Measurements from ENCODE around the gene HMCN1.
A peak's percentile ranks its signal among the peaks of the same experiment; 100 is the strongest.
"Not testable (repeated sequence)": the region's sequence is repeated elsewhere in the genome, so short reads cannot be mapped to it uniquely, and the experiment has no call there.

HMCN1 gene

GRCh38 chr1:185783860-185784259, 49.7 kb downstream of the HMCN1 start:
- H3K27me3 ChIP-seq (ENCODE audit: control insufficient read depth in 1 of 2, insufficient read depth in 1 of 2, low read length in 2 of 2); H2BK15ac ChIP-seq (ENCODE audit: low read depth, poor library complexity, severe bottlenecking); H3K23ac ChIP-seq (ENCODE audit: low read length in 2 of 2); DNase-seq; H3K79me1 ChIP-seq (replicated peaks; ENCODE audit: low read length, poor library complexity, severe bottlenecking); H3K18ac ChIP-seq (ENCODE audit: low read depth in 1 of 2, low read length in 2 of 2); H3K4me1 ChIP-seq (ENCODE audit: control insufficient read depth, insufficient read depth, low read depth, low read length); H2BK12ac ChIP-seq (ENCODE audit: low read length in 2 of 2); H2AK5ac ChIP-seq (ENCODE audit: low read length, severe bottlenecking); H4K8ac ChIP-seq (ENCODE audit: low read length); H2BK120ac ChIP-seq (ENCODE audit: low read depth, low read length); H3K14ac ChIP-seq (ENCODE audit: low read length in 2 of 2); H3K4me2 ChIP-seq (ENCODE audit: low read length, poor library complexity, severe bottlenecking); H3K4me3 ChIP-seq (ENCODE audit: insufficient read depth in 1 of 2, low read depth in 1 of 2, low read length in 2 of 2); H3K9me3 ChIP-seq (ENCODE audit: control insufficient read depth, low read length); H3K9ac ChIP-seq (ENCODE audit: low read length); H4K91ac ChIP-seq (ENCODE audit: low read length); H3K27ac ChIP-seq (ENCODE audit: low read length, poor library complexity, severe bottlenecking); H3K36me3 ChIP-seq (ENCODE audit: control insufficient read depth in 1 of 2, insufficient read depth in 2 of 2, low read depth in 1 of 2, low read length in 2 of 2); H2BK5ac ChIP-seq (ENCODE audit: low read depth, low read length, poor library complexity, severe bottlenecking); H3K4ac ChIP-seq (ENCODE audit: low read depth in 1 of 2, low read length in 2 of 2); H2AFZ ChIP-seq (ENCODE audit: low read depth, low read length): not testable (repeated sequence)
- 90% methylated on average over 10 of the region's 10 CpGs for whole genome bisulfite sequencing

GRCh38 chr1:185785586-185785985, 51.4 kb downstream of the HMCN1 start:
- Histone ChIP-seq H3K79me1 (replicated peaks; ENCODE audit: low read length, poor library complexity, severe bottlenecking) (peaks cover 13% of the 10 kb centered on the region), H4K8ac (ENCODE audit: low read length) (no peak overlapping the region), H3K9ac (ENCODE audit: low read length) (no peak overlapping the region), H2BK120ac (ENCODE audit: low read depth, low read length) (no peak overlapping the region), H2BK15ac (ENCODE audit: low read depth, poor library complexity, severe bottlenecking) (no peak overlapping the region), H3K36me3 (ENCODE audit: control insufficient read depth in 1 of 2, insufficient read depth in 2 of 2, low read depth in 1 of 2, low read length in 2 of 2) (no peaks in the 10 kb centered on the region), H3K4ac (ENCODE audit: low read depth in 1 of 2, low read length in 2 of 2) (no peak overlapping the region), H3K27me3 (ENCODE audit: control insufficient read depth in 1 of 2, insufficient read depth in 1 of 2, low read length in 2 of 2) (no peaks in the 10 kb centered on the region), H2BK12ac (ENCODE audit: low read length in 2 of 2) (no peak overlapping the region), H2BK5ac (ENCODE audit: low read depth, low read length, poor library complexity, severe bottlenecking) (no peak overlapping the region), H3K4me3 (ENCODE audit: insufficient read depth in 1 of 2, low read depth in 1 of 2, low read length in 2 of 2) (no peak overlapping the region), H3K4me1 (ENCODE audit: control insufficient read depth, insufficient read depth, low read depth, low read length) (peaks cover 3% of the 10 kb centered on the region), H3K9me3 (ENCODE audit: control insufficient read depth, low read length) (no peaks in the 10 kb centered on the region), H3K27ac (ENCODE audit: low read length, poor library complexity, severe bottlenecking) (no peak overlapping the region), H3K23ac (ENCODE audit: low read length in 2 of 2) (no peak overlapping the region), H3K14ac (ENCODE audit: low read length in 2 of 2) (no peak overlapping the region), H2AK5ac (ENCODE audit: low read length, severe bottlenecking) (no peak overlapping the region), H2AFZ (ENCODE audit: low read depth, low read length) (no peak overlapping the region), H4K91ac (ENCODE audit: low read length) (no peak overlapping the region), H3K4me2 (ENCODE audit: low read length, poor library complexity, severe bottlenecking) (no peak overlapping the region), H3K18ac (ENCODE audit: low read depth in 1 of 2, low read length in 2 of 2) (no peak overlapping the region)
- 71% methylated on average over 1 of the region's 3 CpGs for WGBS
- no peak for DNase-seq

GRCh38 chr1:185786524-185786923, 52.3 kb downstream of the HMCN1 start:
- Histone ChIP-seq H3K4me2 (ENCODE audit: low read length, poor library complexity, severe bottlenecking) (no peak overlapping the region), H4K8ac (ENCODE audit: low read length) (no peak overlapping the region), H2BK5ac (ENCODE audit: low read depth, low read length, poor library complexity, severe bottlenecking) (no peak overlapping the region), H2BK12ac (ENCODE audit: low read length in 2 of 2) (no peak overlapping the region), H4K91ac (ENCODE audit: low read length) (no peak overlapping the region), H3K4me1 (ENCODE audit: control insufficient read depth, insufficient read depth, low read depth, low read length) (peaks cover 3% of the 10 kb centered on the region), H3K27me3 (ENCODE audit: control insufficient read depth in 1 of 2, insufficient read depth in 1 of 2, low read length in 2 of 2) (no peaks in the 10 kb centered on the region), H2AK5ac (ENCODE audit: low read length, severe bottlenecking) (no peak overlapping the region), H3K79me1 (replicated peaks; ENCODE audit: low read length, poor library complexity, severe bottlenecking) (peaks cover 13% of the 10 kb centered on the region), H3K18ac (ENCODE audit: low read depth in 1 of 2, low read length in 2 of 2) (no peak overlapping the region), H3K14ac (ENCODE audit: low read length in 2 of 2) (no peak overlapping the region), H3K4me3 (ENCODE audit: insufficient read depth in 1 of 2, low read depth in 1 of 2, low read length in 2 of 2) (no peak overlapping the region), H3K4ac (ENCODE audit: low read depth in 1 of 2, low read length in 2 of 2) (no peak overlapping the region), H2BK15ac (ENCODE audit: low read depth, poor library complexity, severe bottlenecking) (no peak overlapping the region), H3K23ac (ENCODE audit: low read length in 2 of 2) (no peak overlapping the region), H2AFZ (ENCODE audit: low read depth, low read length) (no peak overlapping the region), H3K9me3 (ENCODE audit: control insufficient read depth, low read length) (no peaks in the 10 kb centered on the region), H3K36me3 (ENCODE audit: control insufficient read depth in 1 of 2, insufficient read depth in 2 of 2, low read depth in 1 of 2, low read length in 2 of 2) (no peaks in the 10 kb centered on the region), H2BK120ac (ENCODE audit: low read depth, low read length) (no peak overlapping the region), H3K27ac (ENCODE audit: low read length, poor library complexity, severe bottlenecking) (no peak overlapping the region), H3K9ac (ENCODE audit: low read length) (no peak overlapping the region)
- 95% methylated on average over 2 of the region's 3 CpGs for WGBS
- DNase-seq = no peak

GRCh38 chr1:185787238-185787637, 53.0 kb downstream of the HMCN1 start:
- Histone ChIP-seq H2BK120ac (ENCODE audit: low read depth, low read length) (no peak overlapping the region), H2AK5ac (ENCODE audit: low read length, severe bottlenecking) (peak overlapping the region; percentile 31), H3K9ac (ENCODE audit: low read length) (no peak overlapping the region), H3K14ac (ENCODE audit: low read length in 2 of 2) (no peak overlapping the region), H3K36me3 (ENCODE audit: control insufficient read depth in 1 of 2, insufficient read depth in 2 of 2, low read depth in 1 of 2, low read length in 2 of 2) (peaks cover 0 to 2% of the 10 kb centered on the region in 2 experiments), H4K8ac (ENCODE audit: low read length) (no peak overlapping the region), H3K4me1 (ENCODE audit: control insufficient read depth, insufficient read depth, low read depth, low read length) (peaks cover 3% of the 10 kb centered on the region), H2BK5ac (ENCODE audit: low read depth, low read length, poor library complexity, severe bottlenecking) (no peak overlapping the region), H3K27ac (ENCODE audit: low read length, poor library complexity, severe bottlenecking) (no peak overlapping the region), H3K4me3 (ENCODE audit: insufficient read depth in 1 of 2, low read depth in 1 of 2, low read length in 2 of 2) (no peak overlapping the region), H3K79me1 (replicated peaks; ENCODE audit: low read length, poor library complexity, severe bottlenecking) (peaks cover 13% of the 10 kb centered on the region), H4K91ac (ENCODE audit: low read length) (no peak overlapping the region), H3K23ac (ENCODE audit: low read length in 2 of 2) (no peak overlapping the region), H3K4me2 (ENCODE audit: low read length, poor library complexity, severe bottlenecking) (no peak overlapping the region), H3K4ac (ENCODE audit: low read depth in 1 of 2, low read length in 2 of 2) (no peak overlapping the region), H3K18ac (ENCODE audit: low read depth in 1 of 2, low read length in 2 of 2) (no peak overlapping the region), H2AFZ (ENCODE audit: low read depth, low read length) (no peak overlapping the region), H3K27me3 (ENCODE audit: control insufficient read depth in 1 of 2, insufficient read depth in 1 of 2, low read length in 2 of 2) (no peaks in the 10 kb centered on the region), H2BK15ac (ENCODE audit: low read depth, poor library complexity, severe bottlenecking) (no peak overlapping the region), H3K9me3 (ENCODE audit: control insufficient read depth, low read length) (no peaks in the 10 kb centered on the region), H2BK12ac (ENCODE audit: low read length in 2 of 2) (peak overlapping the region in 1 of 2 experiments; percentile 3)
- DNase-seq = no peak
- WGBS = 100% methylated on average over 2 of the region's 2 CpGs
